Right cardiac atrium (tissue), 5 donors: ENCODE measurements around the gene HLA-DQA1. TPM values are rescaled to one million over a fixed set of nuclear protein-coding genes. Genes with fewer than 3 reads are reported as not detected.
"Not testable (repeated sequence)": the region's sequence is repeated elsewhere in the genome, so short reads cannot be mapped to it uniquely, and the experiment has no call there.

Source experiments
- ATAC-seq, 2 donors: fragments of 200-7000 bp; cut with Tn5 transposase; one replicate each; pipeline versions ENCODE4 v1.8.0 to v1.9.1; 2020; ENCODE audit warnings: moderate library complexity in 2 of 2, mild to moderate bottlenecking in 1 of 2
- DNase-seq, 3 donors: peaks; one replicate each; pipeline ENCODE4 v3.0.0-alpha.2; 2020
- H3K27ac ChIP-seq: one replicate; pipeline ENCODE4 v1.5.1; 2013; ENCODE audit warnings: mild to moderate bottlenecking, low read length, control low read depth, moderate library complexity
- H3K27me3 ChIP-seq: one replicate; pipeline ENCODE4 v1.6.1; 2013; ENCODE audit not compliant: control insufficient read depth, insufficient read depth
- H3K4me1 ChIP-seq: one replicate; pipeline ENCODE4 v1.6.1; 2013; ENCODE audit warnings: low read length; ENCODE audit not compliant: control insufficient read depth, insufficient read depth
- H3K4me3 ChIP-seq: one replicate; pipeline ENCODE4 v1.5.1; 2013; ENCODE audit warnings: low read length, control low read depth
- H3K9me3 ChIP-seq: one replicate; pipeline ENCODE4 v1.6.1; 2013; ENCODE audit warnings: low read length; ENCODE audit not compliant: control insufficient read depth
- WGBS: extraction: QIAGEN DNeasy Blood & Tissue Kit; methylation state at CpG from one replicate; pipeline ENCODE4 v1.1.7; 2013; 5-methylcytosine and 5-hydroxymethylcytosine counted together
- intact Hi-C, 4 donors: fragments of 100-400 bp; cut with DNase I; formaldehyde crosslinking; loops; one replicate each; pipeline versions ENCODE4 v1.11.0 to v1.14.0; 2022 to 2023
- polyA plus RNA-seq: library from polyadenylated mRNA; stranded (reverse); fragments of 200-250 nt; gene quantifications from one replicate; pipeline ENCODE4 v1.2.3, GENCODE V29; 2013
- total RNA-seq, 4 donors: library from RNA; stranded (reverse); fragmentation: NEBNext Ultra II Directional; extraction: Animal tissue kit (Norgen Biotek cat#: 25700); gene quantifications; one replicate each; pipeline ENCODE4 v1.2.1, GENCODE V29; 2021
- donor health status: healthy with polysubstance abuse.
- donor health status: DM: no; HTN: yes; CAD: no.
- donor health status: DM: no; HTN: no; CAD: no.
- donor health status: DM: no; HTN: yes; CAD: no; lungs with severe emphysema.
- donor health status: DM: yes; HTN: yes; CAD: no.

The HLA-DQA1 gene
- total and polyA plus RNA-seq, 5 donors, result 6.0 to 18.4 (median 7.7) TPM

DNA sequence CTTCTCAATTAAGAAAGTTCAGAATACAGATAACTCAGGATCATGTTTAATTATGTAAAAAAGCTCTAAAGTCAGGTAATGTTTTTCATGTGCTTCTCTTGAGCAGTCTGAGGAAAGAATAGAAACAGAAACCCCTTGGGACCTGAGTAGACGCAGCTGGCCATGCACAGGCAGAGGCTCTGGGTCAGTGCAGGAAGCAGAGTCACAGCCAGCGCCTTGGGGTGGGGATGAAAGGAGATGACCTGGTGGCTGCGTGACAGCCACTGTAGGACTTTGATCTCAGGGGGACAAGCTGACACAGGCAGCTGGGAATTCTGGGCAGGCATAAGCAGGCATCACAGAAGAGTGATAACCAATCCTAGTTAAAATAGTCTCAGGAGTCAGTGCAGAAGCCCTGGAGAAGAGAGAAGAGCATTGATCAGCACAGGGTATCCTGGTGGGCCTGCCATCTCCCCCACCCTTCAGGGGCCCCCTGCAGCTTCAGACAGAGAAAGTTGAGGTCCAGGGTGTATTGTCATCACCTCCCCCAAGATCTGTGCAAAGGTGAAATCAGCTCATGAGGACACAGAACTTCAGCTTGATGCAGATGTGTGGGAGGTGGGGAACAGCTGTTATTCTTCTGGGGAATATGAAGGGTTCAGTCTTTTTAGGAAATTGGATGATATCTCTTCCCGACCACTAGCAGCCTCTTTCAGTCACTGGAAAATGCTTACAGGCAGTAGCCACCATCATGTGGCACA lies 22.8 kb downstream of the HLA-DQA1 start:
- intact Hi-C loops, result no loop called here
- Histone ChIP-seq H3K4me1 (no peaks in the 10 kb centered on the region), H3K27me3 (no peaks in the 10 kb centered on the region), H3K27ac (no peak overlapping the region), H3K9me3 (no peaks in the 10 kb centered on the region), H3K4me3 (no peak overlapping the region)
- 39% methylated on average over 4 of the region's 4 CpGs for WGBS
- DNase-seq, result no peak
- no peak for ATAC-seq

DNA sequence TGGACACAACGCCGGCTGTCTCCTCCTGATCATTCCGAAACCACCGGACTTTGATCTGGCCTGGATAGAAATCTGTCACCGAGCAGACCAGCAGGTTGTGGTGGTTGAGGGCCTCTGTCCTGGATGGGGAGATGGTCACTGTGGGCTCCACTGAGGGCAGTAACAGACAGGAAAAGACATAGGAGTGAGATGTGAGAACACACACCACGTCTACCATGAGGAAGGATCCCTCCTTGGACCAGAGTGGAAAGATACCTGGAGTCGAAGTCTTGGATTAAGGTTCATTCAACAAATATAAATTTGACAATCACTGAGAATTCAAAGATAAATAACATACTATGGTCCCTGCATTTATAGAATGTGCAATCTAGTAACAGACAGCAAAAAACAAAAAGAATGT lies 24.9 kb downstream of the HLA-DQA1 start:
- 74% methylated on average over 7 of the region's 7 CpGs for WGBS
- Histone ChIP-seq H3K4me1 (no peaks in the 10 kb centered on the region), H3K27ac (no peak overlapping the region), H3K4me3 (no peak overlapping the region), H3K9me3 (no peaks in the 10 kb centered on the region), H3K27me3 (no peaks in the 10 kb centered on the region)
- intact Hi-C loops, result no loop called here
- ATAC-seq (no peak), DNase-seq (no peak)

DNA sequence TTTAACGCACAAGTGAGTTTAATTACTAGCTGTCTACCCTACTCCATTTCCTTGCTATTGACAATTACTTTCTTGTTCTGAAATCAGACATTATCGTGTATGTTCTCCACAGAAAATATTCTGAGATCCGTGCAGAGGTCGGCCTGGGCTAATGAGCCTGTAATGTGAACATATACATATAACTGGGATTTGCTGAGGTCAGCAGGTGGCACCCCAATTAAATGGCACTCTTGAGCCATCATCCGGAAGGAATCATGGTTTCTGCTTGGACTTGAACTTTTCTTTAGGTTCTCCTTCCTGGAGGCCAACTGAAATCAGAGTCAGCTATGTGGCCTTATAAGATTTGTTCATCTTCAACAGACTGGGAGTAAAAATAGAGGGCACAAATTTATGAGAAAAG lies 25.6 kb downstream of the HLA-DQA1 start:
- WGBS, result 70% methylated on average over 5 of the region's 5 CpGs
- no peaks in the 10 kb centered on the region for H3K27me3 ChIP-seq
- intact Hi-C loops, result no loop called here

GRCh38 chr6:32664354-32664753 lies 27.1 kb downstream of the HLA-DQA1 start:
- WGBS, result 21% methylated on average over 26 of the region's 26 CpGs
- peak overlapping the region; percentile 43 for H3K4me3 ChIP-seq
- no peaks in the 10 kb centered on the region for H3K27me3 ChIP-seq
- peak overlapping the region; percentile 41 for H3K27ac ChIP-seq
- DNase-seq (peak in 1 of 3 donors; percentile 58), ATAC-seq (no peak)
- H3K4me1 ChIP-seq, result no peaks in the 10 kb centered on the region
- intact Hi-C loops, result no loop called here
- no peaks in the 10 kb centered on the region for H3K9me3 ChIP-seq

More for the DNA sequence above, 25.6 kb downstream of the HLA-DQA1 start:
- H3K9me3 ChIP-seq, result no peaks in the 10 kb centered on the region
- no peak overlapping the region for H3K4me3 ChIP-seq
- H3K27ac ChIP-seq, result no peak overlapping the region
- no peaks in the 10 kb centered on the region for H3K4me1 ChIP-seq
- ATAC-seq, result no peak
- no peak for DNase-seq

GRCh38 chr6:32664827-32665362 lies 27.7 kb downstream of the HLA-DQA1 start:
- ATAC-seq (peak; percentile 64 to 76), DNase-seq (peak; percentile 35 to 76 (median 74))
- intact Hi-C loops, result no loop called here
- under 1% methylated on average over 47 of the region's 47 CpGs for WGBS
- peak overlapping the region; percentile 43 for H3K4me3 ChIP-seq
- H3K4me1 ChIP-seq, result no peaks in the 10 kb centered on the region
- no peaks in the 10 kb centered on the region for H3K27me3 ChIP-seq
- peak overlapping the region; percentile 84 for H3K27ac ChIP-seq
- H3K9me3 ChIP-seq, result no peaks in the 10 kb centered on the region

DNA sequence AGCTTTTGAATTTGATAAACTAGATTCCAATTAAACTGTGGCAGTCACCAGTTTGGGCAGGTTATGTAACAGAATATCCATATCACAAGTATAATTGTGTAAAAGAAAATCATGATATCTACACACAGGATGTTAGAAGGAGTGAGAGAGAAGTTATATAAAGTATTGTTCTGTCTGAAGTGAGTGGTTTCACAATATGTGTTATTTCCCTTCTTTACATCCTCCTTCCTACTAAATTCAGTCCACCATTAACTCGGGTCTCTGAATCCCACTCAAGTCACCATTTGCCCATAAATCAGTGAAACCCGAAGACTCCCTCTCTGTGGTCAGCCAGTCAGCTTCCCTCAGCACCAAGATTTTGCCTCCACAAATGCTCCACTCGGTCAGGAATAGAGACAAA lies 28.5 kb downstream of the HLA-DQA1 start:
- intact Hi-C loops, result no loop called here
- ATAC-seq, result no peak
- Histone ChIP-seq H3K27me3 (no peaks in the 10 kb centered on the region), H3K27ac (peak overlapping the region; percentile 6), H3K4me3 (peak overlapping the region; percentile 43), H3K9me3 (no peaks in the 10 kb centered on the region), H3K4me1 (no peaks in the 10 kb centered on the region)
- WGBS, result 33% methylated on average over 3 of the region's 3 CpGs
- no peak for DNase-seq

DNA sequence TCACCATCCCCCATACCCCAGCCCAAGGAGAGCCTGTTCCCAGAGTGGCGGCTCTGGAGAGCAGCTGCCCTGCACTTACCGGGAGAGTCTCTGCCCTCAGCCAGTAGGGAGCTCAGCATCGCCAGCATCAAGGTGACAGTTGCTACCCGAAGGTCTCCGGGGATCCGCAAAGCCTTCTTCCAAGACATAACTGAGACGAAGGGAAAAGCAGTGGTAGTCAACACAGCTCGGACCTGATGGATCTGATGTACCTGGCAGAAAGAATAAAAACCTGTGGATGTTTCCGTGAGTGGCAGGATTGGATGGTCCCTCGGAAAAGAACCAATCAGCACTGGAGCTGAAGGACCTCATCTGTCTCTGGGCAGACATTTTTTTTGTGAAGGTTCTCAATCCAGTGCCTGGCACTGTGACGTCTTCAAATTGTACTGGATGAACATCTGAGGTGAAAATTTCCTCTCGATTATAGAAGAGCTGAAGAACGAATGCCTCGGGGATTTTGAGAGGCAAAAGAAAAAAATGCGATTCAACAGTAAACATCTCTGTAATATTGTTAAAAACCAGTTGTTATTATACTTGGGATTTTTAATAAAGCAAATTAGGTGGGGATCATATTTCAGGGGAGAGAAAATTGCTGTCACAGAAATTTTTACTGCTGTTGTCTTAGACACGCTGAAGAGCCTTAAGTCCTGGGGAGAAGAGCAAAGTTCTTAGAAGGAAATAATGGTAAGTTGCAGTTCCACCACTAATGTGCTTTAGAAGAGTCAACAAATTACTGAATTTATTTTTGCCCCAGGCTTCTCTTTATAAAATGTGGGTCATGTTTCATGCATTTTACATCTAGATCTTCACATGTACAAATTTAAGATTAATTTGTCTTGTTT lies 29.5 kb downstream of the HLA-DQA1 start, which contains the start of gene HLA-DQB1:
TSS of gene HLA-DQB1 (minus strand) at position 238 of the 881 bp plus-strand sequence. CDS start at position 188, 50 bp downstream.
- peak; percentile 87 to 91 for ATAC-seq
- intact Hi-C loops, result no loop called here
- peak in 1 of 3 donors; percentile 45 for DNase-seq
- Histone ChIP-seq H3K4me3 (peak within 1 kb of the TSS; percentile 43), H3K9me3 (no peaks in the 10 kb centered on the region), H3K27me3 (no peaks in the 10 kb centered on the region), H3K27ac (peak within 1 kb of the TSS; percentile 62), H3K4me1 (no peaks in the 10 kb centered on the region)
- 18% methylated on average over 16 of the region's 16 CpGs for WGBS

DNA sequence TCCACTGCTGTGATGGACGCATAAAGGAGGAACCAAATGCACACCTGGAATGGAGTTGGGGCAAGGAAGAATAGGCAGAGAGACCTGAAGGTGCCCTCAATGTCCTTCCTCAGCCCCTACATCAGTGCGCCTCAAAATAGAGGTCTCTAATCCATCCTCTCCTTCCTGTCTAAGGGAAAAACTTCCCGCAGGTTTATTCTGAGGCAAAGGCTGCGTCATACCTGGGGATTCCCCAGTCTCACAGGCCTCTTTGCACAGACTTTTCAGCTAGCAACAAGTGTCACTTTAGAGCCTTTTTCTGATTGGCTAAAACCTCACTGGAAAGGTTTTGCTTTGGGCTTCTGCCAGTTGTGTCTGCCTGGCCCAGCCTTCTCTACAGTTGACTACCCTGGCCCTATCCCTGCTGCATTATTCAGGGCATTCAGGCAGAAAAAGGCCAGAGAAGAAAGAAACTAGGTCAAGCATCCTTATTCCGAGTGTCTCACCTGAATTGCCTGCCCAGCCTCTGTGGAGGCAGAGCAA lies 31.1 kb downstream of the HLA-DQA1 start:
- 39% methylated on average over 5 of the region's 5 CpGs for whole genome bisulfite sequencing
- Histone ChIP-seq H3K4me1 (no peaks in the 10 kb centered on the region), H3K4me3 (no peak overlapping the region), H3K9me3 (no peaks in the 10 kb centered on the region), H3K27ac (peak overlapping the region; percentile 70), H3K27me3 (no peaks in the 10 kb centered on the region)
- ATAC-seq (peak; percentile 57 to 73), DNase-seq (peak in 2 of 3 donors; percentile 41 to 54)
- intact Hi-C loops, result no loop called here

GRCh38 chr6:32669240-32669639 lies 32.0 kb downstream of the HLA-DQA1 start:
- Histone ChIP-seq H3K4me3 (no peak overlapping the region), H3K27me3 (no peaks in the 10 kb centered on the region), H3K4me1 (no peaks in the 10 kb centered on the region), H3K27ac (no peak overlapping the region), H3K9me3 (no peaks in the 10 kb centered on the region)
- 81% methylated on average over 4 of the region's 4 CpGs for WGBS
- DNase-seq, result no peak
- intact Hi-C loops, result no loop called here
- no peak for ATAC-seq

GRCh38 chr6:32669893-32670292 lies 32.7 kb downstream of the HLA-DQA1 start:
- H3K27ac ChIP-seq, result no peak overlapping the region
- DNase-seq, result no peak
- no peaks in the 10 kb centered on the region for H3K9me3 ChIP-seq
- ATAC-seq, result no peak
- no peak overlapping the region for H3K4me3 ChIP-seq
- no peaks in the 10 kb centered on the region for H3K4me1 ChIP-seq
- intact Hi-C loops, result no loop called here
- no peaks in the 10 kb centered on the region for H3K27me3 ChIP-seq

- H3K9me3 ChIP-seq, ATAC-seq, H3K27ac ChIP-seq, H3K4me3 ChIP-seq, intact Hi-C loops, DNase-seq, H3K4me1 ChIP-seq, H3K27me3 ChIP-seq: not testable (repeated sequence)
- 74% methylated on average over 2 of the region's 2 CpGs for WGBS
Observed at GRCh38 chr6:32671908-32672307, 34.7 kb downstream of the HLA-DQA1 start.
